ENCODE data around the gene OR2J2.
"Not testable (repeated sequence)": the region's sequence is repeated elsewhere in the genome, so short reads cannot be mapped to it uniquely, and the experiment has no call there.

The OR2J2 gene

DNA sequence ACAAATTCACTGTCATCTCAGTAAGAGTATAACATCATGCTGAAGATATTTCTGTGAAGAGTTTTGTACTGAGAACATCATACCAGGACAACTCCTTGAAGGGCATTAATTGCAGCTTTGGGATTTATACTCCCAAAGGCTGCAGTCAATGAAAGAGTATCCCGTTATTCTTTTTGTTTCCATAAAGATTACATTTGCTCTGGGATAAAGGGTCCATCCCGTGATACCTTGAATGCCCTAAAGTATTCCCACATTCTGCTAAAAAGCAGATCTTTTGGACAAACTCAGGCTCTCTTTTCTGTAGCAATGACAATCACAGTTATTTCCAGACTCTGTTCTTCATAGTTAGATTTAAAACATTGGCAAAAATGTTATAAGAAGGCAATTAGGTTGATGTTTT lies at the start of gene OR2J2:
OR2J2 (plus strand) TSS at position 301 of the 400 bp plus-strand sequence. CDS start 2,729 bp downstream, outside the sequence.
- not testable (repeated sequence) for DNase-seq

DNA sequence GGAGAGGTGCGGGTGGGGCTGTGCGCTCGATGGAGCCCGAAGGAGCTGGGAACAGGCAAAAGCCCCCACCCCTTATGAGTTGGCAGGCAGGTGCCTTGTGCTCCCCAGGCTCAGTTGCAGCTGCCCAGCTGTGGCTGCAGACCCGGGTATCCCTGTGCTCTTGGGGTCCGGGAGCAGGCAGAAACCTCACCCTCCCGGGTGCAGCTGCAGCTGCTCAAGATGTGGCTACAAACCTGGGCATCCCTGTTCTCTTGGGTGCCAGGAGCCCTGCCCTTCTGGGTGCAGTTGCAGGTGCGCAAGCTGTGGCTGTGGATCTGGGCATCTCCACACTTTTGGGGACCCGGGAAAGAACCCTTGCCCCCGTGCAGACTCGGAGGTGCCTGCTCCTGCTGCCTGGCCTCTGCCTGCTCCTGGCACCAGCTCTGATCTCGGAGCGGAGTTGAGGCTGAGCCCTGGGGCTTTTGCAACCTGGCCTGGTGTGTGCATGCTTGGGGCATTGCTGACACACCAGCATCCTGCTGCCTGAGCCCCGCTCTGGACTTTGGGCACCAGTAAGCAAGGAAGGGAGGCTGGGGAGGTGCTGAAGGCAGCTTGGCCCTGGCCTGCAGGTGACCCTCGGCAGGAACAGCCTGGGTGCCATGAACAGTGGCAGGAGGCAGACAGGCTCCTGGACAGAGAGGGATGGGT lies 41.2 kb upstream of the OR2J2 start:
- no peak for DNase-seq

DNA sequence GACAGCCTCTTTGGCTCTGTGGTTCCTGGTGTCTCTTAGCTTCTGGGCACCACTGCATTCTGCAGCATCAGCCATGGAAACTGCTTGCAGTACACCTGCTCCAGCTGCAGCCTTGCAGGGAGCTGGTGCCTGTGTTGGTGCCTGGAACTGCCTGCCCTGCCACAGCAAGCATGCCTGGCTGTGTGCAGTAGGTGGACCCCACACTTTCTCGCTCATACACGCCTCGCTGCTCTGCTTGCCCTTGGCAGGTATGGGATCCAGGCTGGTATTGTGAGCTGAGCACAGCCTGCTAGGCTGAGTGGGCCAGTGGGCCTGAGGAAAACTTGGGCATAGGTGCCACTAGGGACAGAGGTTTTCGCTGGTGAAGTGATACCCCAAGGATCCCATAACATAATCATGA lies 40.1 kb upstream of the OR2J2 start:
- no peak for DNase-seq

DNA sequence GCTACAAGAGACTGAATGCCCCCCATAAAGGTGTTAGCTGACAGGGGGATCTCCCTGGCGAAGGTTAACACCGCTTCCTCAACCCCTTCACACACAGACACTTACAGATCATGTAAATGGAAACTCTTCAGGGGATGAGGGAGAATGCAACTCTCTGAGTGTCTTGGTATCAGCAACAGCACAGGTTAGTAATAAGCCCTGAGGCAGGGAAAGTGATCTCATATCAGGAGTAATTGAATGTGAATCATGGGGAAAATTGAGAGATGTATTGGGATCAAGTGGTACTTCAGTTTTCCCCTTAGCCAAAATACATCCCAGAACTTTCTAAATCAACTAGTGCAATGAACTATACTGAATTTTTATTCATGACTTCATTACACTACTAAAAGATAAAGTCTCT lies 39.0 kb upstream of the OR2J2 start:
- DNase-seq = no peak

DNA sequence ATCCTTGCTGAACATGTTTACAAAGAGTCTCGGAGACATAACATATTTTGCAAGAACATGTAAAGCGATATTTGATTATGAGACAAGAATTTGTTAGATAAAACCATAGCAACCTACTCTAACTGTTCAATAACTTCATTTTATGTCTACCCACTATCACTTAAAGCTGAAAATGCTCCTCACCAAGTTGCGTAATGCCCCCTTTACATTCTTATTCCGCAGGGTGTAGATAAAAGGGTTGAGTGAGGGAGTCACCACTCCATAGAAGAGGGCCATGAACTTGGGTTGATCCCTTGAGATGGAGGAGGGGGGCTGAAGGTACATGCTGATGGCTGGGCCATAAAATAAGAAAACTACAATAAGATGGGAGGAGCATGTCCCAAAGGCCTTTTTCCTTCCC lies 33.0 kb upstream of the OR2J2 start:
- DNase-seq = no peak

DNA sequence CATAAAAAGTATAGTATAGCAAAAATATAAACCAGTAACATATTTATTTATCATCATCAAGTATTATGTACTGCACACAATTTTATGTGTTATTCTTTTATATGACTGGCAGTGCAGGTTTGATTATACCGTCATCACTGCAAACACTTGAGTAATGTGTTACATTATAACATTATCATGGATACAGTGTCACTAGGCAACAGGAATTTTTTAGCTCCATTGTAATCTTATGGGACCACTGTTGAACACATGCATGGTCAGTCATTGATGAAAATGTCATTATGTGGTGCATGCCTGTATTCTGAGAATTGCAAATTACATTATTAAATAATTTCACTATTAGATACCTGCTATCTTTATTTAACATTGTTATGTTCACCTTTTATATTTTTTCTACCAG lies 29.1 kb upstream of the OR2J2 start:
- no peak for DNase-seq

DNA sequence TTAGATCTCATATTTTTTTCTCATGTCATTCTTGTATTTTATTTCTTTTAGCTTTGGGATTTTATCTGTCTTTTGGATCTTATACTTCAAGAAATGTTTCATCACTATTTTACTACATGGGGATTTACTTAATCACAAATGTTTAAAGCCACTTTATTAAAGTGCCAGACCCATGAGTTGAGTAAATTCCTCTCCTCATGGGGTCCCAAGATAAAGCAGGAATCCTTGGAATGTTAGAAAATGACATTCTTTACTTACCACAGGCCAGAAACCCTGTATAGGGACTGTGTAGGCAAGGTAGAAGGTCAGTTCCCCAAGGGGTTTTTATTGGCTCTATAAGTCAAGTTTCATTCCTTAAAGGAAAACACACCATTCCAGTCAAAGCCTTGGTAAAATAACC lies 28.4 kb upstream of the OR2J2 start:
- no peak for DNase-seq

DNA sequence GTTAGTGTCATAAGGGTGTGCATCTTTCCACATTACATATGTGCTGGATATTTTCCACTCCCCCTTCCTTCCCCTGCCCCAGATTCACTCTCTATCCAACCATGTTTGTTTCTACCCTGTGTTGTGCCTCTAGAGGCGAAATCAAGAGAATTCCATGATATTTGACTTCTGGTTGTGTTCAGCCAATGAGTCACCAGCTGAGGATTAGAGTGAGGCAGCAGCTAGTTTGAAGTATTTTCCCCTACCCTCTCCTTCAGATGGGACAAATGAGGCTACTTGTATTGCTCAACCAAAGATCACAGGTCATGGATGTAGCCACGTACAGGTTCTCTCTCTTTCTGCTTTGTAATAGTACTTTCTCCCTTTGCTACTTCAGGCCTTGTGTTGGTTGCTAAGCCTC lies 24.5 kb upstream of the OR2J2 start:
- DNase-seq = no peak

DNA sequence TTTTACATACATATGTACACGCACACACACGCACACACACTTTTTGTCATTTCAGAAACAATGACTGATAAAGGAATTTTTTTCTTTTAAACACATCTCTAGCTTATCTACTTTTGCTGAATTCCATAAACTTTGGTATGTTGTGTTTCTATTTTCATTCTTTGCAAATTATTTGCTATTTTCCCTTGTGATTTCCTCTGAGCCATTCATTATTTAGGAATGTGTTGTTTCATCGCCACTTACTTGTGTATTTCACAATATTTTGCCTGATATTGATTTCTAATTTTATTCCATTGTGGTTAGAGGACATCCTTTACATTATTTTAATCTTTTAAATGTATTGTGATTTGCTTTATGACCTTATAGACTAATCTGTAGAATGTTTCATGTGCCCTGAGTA lies 23.6 kb upstream of the OR2J2 start:
- no peak for DNase-seq

DNA sequence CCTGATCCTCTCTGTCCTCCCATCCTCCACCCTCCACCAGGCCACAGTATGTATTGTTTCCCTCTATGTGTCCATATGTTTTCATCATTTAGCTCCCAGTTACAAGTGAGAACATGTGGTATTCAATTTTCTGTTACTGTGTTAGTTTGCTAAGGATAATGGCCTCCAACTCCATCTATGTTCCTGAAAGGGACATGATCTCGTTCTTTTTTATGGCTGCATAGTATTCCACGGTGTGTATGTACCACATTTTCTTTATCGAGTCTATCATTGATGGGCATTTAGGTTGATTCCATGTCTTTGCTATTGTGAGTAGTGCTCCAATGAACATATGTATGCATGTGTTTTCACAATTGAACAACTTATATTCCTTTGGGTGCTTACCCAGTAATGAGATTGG lies 21.3 kb upstream of the OR2J2 start:
- not testable (repeated sequence) for DNase-seq

DNA sequence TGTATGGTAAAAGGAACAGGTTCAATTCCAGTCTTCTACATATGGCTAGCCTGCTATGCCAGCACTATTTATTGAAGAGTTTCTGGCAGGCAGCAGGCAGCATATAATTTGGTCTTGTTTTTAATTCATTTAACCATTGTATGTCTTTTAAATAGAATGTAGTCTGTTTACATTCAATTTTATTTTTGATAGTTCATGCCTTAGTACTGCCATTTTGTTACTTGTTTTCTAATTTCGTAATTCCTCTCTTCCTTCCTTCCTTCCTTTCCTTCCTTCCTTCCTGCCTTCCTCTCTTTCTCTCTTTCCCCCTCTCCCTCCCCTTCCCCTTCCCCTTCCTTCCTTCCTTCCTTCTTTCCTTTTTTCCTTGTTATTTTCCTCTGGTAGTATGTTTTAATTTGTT lies 17.6 kb upstream of the OR2J2 start:
- no peak for DNase-seq

DNA sequence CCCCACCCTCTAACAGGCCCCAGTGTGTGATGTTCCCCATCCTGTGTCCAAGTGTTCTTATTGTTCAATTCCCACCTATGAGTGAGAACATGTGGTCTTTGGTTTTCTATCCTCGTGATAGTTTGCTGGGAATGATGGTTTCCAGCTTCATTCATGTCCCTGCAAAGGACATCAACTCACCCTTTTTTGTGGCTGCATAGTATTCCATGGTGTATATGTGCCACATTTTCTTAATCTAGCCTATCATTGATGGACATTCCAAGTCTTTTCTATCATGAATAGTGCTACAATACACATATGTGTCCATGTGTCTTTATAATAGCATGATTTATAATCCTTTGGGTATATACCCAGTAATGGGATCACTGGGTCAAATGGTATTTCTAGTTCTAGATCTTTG lies 15.5 kb upstream of the OR2J2 start:
- not testable (repeated sequence) for DNase-seq

DNA sequence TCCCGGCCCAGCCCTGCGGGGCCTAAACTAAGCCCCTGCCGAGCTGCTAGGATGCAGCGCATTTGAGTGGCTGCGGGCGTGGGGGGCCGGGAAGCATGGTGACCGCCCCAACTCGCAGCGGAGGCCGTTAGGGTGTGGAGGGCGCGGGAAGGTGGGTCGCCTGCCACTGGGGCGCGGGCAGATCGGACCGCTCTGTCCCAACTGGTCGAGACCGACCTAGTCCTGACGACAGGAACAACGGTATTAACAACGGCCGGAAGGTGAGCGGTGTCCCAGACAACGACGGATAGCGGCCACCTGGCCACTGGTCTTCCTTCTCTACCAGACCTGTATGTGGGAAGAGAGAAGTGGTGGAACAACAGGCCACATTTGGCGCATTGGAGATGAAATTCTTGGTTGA lies 10.8 kb upstream of the OR2J2 start:
- not testable (repeated sequence) for DNase-seq

DNA sequence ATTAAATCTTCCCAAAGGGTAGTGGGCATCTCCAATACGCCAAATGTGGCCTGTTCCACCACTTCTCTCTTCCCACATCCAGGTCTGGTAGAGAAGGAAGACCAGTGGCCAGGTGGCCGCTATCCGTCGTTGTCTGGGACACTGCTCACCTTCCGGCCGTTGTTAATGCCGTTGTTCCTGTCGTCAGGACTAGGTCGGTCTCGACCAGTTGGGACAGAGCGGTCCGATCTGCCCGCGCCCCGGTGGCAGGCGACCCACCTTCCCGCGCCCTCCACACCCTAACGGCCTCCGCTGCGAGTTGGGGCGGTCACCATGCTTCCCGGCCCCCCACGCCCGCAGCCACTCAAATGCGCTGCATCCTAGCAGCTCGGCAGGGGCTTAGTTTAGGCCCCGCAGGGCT lies 5.1 kb upstream of the OR2J2 start:
- not testable (repeated sequence) for DNase-seq

DNA sequence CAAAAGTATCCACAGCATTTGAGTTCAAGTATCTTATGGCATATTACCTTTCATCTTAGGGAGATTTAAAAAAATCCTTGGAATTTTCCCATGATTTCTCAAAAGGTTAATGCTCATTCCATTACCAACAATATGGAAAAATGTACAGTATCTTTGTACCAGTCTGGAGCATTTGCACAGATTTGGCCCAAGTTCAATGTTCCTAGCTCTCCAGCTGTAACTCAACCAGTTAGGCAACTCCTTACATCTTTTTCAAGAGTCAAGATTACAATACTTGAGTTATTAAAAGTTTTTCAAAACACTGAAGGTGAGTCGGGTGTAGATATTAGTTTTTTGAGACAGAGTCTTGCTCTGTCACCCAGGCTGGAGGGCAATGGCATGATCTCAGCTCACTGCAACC lies 1.0 kb downstream of the OR2J2 start:
- no peak for DNase-seq

DNA sequence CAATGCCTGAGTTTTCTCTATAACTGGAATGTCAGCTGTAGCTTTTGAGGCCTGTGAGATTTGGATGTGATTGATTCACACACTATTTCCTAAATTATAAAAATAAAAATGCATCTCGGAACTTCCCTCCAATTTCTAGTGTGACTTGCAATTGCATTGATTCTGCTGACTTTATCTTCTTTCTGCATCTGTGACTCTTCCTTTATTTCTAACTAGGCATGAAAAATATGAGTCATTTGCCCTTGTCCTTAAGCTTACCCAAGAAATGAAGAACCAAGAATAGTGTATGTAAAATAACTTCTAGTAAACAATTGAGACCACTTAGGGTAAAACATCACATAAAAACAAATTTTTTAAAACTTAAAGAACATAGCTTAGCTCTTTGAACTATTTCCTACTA lies 12.9 kb downstream of the OR2J2 start:
- no peak for DNase-seq

DNA sequence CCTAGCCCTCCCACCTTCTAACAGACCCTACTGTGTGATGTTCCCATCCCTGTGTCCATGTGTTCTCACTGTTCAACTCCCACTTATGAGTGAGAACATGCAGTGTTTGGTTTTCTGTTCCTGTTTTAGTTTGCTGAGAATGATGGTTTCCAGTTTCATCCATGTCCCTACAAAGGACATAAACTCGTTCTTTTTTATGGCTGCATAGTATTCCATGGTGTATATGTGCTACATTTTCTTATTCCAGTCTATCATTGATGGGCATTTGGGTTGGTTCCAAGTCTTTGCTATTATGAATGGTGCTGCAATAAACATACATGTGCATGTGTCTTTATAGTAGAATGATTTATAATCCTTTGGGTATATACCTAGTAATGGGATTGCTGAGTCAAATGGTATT lies 18.0 kb downstream of the OR2J2 start:
- not testable (repeated sequence) for DNase-seq

DNA sequence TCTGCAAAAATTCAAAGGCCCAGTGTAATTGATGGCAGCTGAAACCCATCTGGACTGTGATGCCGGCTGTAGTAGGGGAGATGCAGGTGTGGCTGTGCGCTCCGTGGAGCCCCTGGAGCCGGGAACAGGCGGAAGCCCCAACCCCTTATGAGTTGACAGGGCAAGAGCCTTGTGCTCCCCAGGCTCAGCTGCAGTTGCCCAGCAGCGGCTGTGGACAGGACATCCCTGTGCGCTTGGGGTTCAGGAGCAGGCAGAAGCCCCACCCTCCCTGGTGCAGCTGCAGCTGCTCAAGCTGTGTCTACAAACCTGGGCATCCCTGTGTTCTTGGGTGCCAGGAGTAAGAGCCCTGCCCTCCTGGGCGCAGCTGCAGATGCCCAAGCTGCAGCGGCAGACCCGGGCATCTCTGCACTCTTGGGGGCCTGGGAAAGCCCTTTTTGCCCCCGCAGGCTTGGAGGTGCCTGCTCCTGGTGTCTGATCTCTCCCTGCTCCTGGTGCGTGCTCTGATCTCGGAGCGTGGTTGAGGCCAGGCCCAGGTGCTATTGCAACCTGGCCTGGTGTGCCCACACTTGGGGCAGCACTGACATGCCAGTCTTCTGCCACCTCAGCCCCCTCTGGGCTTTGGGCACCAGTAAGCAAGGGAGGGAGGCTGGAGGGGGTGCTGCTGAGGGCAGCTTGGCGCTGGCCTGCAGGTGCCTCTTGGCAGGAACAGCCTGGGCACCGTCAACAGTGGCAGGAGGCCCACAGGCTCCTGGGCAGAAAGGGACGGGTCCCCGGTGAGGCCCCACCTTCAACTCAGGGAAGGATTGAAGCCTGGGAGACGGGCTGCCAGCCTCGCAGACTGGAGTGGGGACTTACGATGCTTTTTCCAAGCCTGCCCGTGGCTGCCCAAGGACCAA lies 30.3 kb downstream of the OR2J2 start:
- no peak for DNase-seq

DNA sequence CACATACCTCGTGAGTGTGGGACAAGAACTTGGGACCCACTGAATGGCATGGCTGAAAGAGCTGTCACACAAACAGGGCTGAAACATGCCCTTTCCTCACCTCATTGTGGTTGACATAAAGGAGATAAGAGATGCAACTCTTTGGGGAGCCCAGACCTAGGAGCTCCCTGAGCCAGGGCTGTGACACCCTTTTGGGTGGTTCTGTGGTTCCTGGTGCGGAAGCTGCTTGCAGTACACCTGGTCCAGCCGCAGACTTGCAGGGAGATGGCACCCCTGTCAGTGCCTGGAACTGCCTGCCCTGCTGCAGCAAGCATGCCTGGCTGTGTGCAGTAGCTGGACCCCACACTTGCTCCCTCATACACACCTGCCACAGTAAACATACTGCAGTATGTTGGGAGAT lies 31.3 kb downstream of the OR2J2 start:
- no peak for DNase-seq

DNA sequence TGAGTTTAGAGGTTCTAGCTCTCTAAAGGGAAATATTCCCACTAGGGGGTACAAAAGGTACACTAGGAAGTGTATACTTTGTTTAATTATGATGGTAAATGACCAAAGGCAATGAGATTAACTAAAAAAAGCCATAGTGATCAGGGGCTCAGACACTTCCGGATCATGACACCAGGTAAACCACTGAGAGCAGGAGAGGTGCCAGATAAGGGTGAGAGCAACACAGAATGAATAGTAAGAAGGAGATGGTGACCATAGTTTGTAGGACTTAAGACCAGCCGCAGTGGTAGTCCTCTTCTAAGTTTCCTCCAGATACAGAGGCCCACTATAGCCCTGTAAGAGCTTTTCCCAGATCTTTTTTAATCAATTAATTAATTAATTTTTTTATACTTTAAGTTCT lies 40.8 kb downstream of the OR2J2 start:
- no peak for DNase-seq

DNA sequence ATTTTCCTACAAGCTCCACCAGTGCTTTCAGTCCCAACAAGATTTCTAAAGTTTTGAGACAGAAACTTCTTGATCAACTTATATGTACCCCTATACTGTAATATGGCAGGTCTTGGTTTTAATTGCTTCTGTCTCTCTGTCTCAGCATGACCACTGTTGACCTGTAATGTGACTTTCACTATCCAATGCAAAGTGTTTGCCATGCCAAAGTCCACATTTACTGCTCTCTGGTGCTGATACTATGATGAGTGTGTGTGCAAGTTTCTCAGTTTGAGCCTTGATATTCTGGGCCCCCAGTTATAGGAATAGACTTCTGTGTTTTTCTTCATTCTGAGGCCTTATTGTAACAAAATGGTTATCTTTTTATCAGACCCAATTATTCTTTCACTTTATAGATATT lies 45.8 kb downstream of the OR2J2 start:
- DNase-seq = no peak

DNA sequence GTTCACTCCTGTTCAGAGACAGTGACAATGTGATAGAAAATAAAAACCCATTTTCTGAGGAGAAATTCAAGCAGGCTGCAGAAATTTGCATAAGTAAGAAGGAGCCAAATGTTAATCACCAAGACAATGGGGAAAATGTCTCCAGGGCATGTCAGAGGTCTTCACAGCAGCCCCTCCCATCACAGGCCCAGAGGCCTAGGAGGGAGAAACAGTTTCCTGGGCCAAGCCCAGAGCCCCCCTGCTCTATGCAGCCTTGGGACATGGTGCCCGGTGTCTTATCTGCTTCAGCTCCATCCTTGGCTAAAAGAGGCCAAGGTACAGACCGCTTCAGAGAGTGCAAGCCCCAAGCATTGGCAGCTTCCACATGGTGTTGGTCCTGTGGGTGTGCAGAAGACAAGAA lies 46.5 kb downstream of the OR2J2 start:
- not testable (repeated sequence) for DNase-seq

DNA sequence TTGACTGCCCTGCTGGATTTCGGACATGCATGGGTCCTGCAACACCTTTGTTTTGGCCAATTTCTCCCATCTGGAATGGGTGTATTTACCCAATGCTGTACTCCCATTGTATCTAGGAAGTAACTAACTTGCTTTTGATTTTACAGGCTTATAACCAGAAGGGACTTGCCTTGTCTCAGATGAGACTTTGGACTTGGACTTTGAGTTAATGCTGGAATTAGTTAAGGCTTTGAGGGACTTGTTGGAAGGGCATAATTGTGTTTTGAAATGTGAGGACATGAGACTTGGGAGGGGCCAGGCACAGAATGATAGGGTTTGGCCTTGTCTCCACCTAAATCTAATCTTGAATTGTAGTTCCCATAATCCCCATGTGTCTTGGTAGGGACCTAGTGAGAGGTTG lies 47.3 kb downstream of the OR2J2 start:
- DNase-seq = not testable (repeated sequence)
